ENCODE measurements around the gene HYLS1. TPM values are rescaled to one million over a fixed set of nuclear protein-coding genes. Genes with fewer than 3 reads are reported as not detected.

HYLS1 gene
- total RNA-seq, 5 donors from 2014 or later (not counting 1 experiment from before 2014, with no cell fraction given): 2.8 to 7.4 (median 6.9) TPM

GRCh38 chr11:125869521-125869920, 17.9 kb upstream of the HYLS1 start:
- H3K36me3 Mint-ChIP-seq: no peaks in the 10 kb centered on the region
- no peak overlapping the region for H3K4me3 ChIP-seq (ENCODE audit: control insufficient read depth in 1 of 2, extremely low read depth in 1 of 2, low read length in 1 of 2)
- WGBS (ENCODE audit: insufficient coverage): no CpG with 5 or more reads among the region's 2 CpGs
- no peak overlapping the region for H3K27ac Mint-ChIP-seq
- DNase-seq (no peak), ATAC-seq (replicated peaks in 1 of 4) (no peak)
- H3K27me3 Mint-ChIP-seq: peaks cover 2 to 3% of the 10 kb centered on the region in 2 donors
- no peak overlapping the region for H3K27ac ChIP-seq (ENCODE audit: low read length)
- no peaks in the 10 kb centered on the region for H3K4me1 ChIP-seq (ENCODE audit: control insufficient read depth in 1 of 2, extremely low read depth in 1 of 2, insufficient read depth in 2 of 2, low read length in 2 of 2)
- POLR2A ChIA-PET: no interaction called here
- H3K4me1 Mint-ChIP-seq: peaks cover 0 to 2% (median 0%) of the 10 kb centered on the region in 3 donors
- H3K4me3 Mint-ChIP-seq: no peak overlapping the region
- peaks cover 0 to 9% of the 10 kb centered on the region in 2 experiments for H3K27me3 ChIP-seq (replicated peaks in 1 of 2; ENCODE audit: control insufficient read depth in 2 of 2, extremely low read depth in 1 of 2, insufficient read depth in 2 of 2, low read length in 1 of 2)
- CTCF ChIA-PET: no interaction called here
- no peaks in the 10 kb centered on the region for H3K36me3 ChIP-seq (ENCODE audit: control insufficient read depth in 2 of 2, extremely low read depth in 1 of 2, insufficient read depth in 1 of 2, low read length in 1 of 2)
- no peaks in the 10 kb centered on the region for H3K9me3 Mint-ChIP-seq
- no peaks in the 10 kb centered on the region for H3K9me3 ChIP-seq

- no peak overlapping the region for H3K27ac Mint-ChIP-seq
Observed at GRCh38 chr11:125871391-125872137, 15.9 kb upstream of the HYLS1 start.

DNA sequence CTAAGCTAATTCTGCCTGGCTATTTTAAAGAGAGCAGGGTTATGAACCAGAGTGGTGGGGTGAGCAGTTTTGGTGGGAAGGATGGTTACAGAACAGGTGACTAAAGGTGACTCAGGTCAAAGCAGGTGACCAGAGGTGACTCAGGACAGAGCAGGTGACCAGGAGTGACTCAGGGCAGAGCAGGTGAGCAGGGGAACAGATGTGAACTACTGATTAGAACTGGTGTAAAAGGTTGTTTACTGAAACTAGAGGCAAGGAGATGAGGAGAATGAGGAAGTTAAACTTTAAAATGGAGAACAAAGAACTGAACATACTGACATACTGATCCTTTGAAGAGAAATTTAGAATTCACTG, 15.4 kb upstream of the HYLS1 start:
- Mint-ChIP-seq H3K4me3 (no peak overlapping the region), H3K36me3 (no peaks in the 10 kb centered on the region), H3K27ac (no peak overlapping the region), H3K9me3 (no peaks in the 10 kb centered on the region), H3K4me1 (peaks cover 0 to 4% (median 0%) of the 10 kb centered on the region in 3 donors), H3K27me3 (peaks cover 0 to 2% of the 10 kb centered on the region in 2 donors)
- ATAC-seq (replicated peaks in 1 of 4): no peak
- no peak overlapping the region for H3K27ac ChIP-seq (ENCODE audit: low read length)
- no peaks in the 10 kb centered on the region for H3K4me1 ChIP-seq (ENCODE audit: control insufficient read depth in 1 of 2, extremely low read depth in 1 of 2, insufficient read depth in 2 of 2, low read length in 2 of 2)
- H3K36me3 ChIP-seq (ENCODE audit: control insufficient read depth in 2 of 2, extremely low read depth in 1 of 2, insufficient read depth in 1 of 2, low read length in 1 of 2): no peaks in the 10 kb centered on the region
- CTCF ChIA-PET: no interaction called here
- no peak overlapping the region for H3K4me3 ChIP-seq (ENCODE audit: control insufficient read depth in 1 of 2, extremely low read depth in 1 of 2, low read length in 1 of 2)
- peaks cover 0 to 9% of the 10 kb centered on the region in 2 experiments for H3K27me3 ChIP-seq (replicated peaks in 1 of 2; ENCODE audit: control insufficient read depth in 2 of 2, extremely low read depth in 1 of 2, insufficient read depth in 2 of 2, low read length in 1 of 2)
- POLR2A ChIA-PET: no interaction called here
- no peak for DNase-seq
- H3K9me3 ChIP-seq: no peaks in the 10 kb centered on the region

More at GRCh38 chr11:125871391-125872137, 15.9 kb upstream of the HYLS1 start:
- ATAC-seq (replicated peaks in 1 of 4) (no peak), DNase-seq (peak in 10 of 35 experiments; percentile 4 to 41 (median 8))
- no peaks in the 10 kb centered on the region for H3K36me3 ChIP-seq (ENCODE audit: control insufficient read depth in 2 of 2, extremely low read depth in 1 of 2, insufficient read depth in 1 of 2, low read length in 1 of 2)
- no peaks in the 10 kb centered on the region for H3K9me3 ChIP-seq
- no peaks in the 10 kb centered on the region for H3K4me1 ChIP-seq (ENCODE audit: control insufficient read depth in 1 of 2, extremely low read depth in 1 of 2, insufficient read depth in 2 of 2, low read length in 2 of 2)
- WGBS (ENCODE audit: insufficient coverage): 79% methylated on average over 6 of the region's 10 CpGs
- peaks cover 0 to 2% of the 10 kb centered on the region in 2 donors for H3K27me3 Mint-ChIP-seq
- H3K27ac ChIP-seq (ENCODE audit: low read length): no peak overlapping the region
- H3K27me3 ChIP-seq (replicated peaks in 1 of 2; ENCODE audit: control insufficient read depth in 2 of 2, extremely low read depth in 1 of 2, insufficient read depth in 2 of 2, low read length in 1 of 2): peaks cover 0 to 9% of the 10 kb centered on the region in 2 experiments
- CTCF ChIA-PET: no interaction called here
- peaks cover 0 to 4% (median 0%) of the 10 kb centered on the region in 3 donors for H3K4me1 Mint-ChIP-seq
- POLR2A ChIA-PET: no interaction called here
- no peaks in the 10 kb centered on the region for H3K36me3 Mint-ChIP-seq
- no peak overlapping the region for H3K4me3 Mint-ChIP-seq
- no peak overlapping the region for H3K4me3 ChIP-seq (ENCODE audit: control insufficient read depth in 1 of 2, extremely low read depth in 1 of 2, low read length in 1 of 2)
- H3K9me3 Mint-ChIP-seq: no peaks in the 10 kb centered on the region

DNA sequence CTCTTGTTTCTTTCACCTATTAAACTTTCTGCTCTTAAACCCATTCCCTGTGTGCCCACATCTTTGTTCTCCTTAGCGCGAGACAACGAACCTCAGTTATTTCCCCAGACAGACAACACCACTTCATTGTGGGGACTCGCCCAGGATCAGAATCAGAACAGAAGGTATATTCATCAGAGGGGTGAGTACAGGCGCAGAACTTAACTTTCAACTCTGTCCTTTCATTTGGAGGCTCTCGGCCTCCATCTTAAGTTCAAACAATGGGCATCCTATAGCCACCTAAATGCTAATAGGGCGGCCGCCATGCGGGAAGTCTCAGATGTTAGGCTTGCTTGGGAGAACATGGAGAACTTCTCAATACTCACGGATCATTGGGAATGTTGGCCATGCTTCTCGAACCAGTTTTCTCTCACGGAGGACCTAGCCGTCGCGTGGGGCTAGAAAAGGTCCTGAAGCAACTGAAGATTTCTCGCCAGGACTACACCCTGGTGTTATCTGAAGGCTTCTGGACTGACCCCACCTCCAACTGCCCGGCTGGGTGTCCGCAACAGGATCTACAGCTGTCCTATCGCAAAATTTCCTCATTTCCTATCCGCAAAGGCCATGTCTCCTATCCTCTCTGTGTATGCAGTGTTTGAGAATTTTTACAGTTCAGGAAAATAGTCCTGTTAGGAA, 13.4 kb upstream of the HYLS1 start:
- DNase-seq (no peak), ATAC-seq (replicated peaks in 1 of 4) (no peak)
- Mint-ChIP-seq H3K4me1 (peaks cover 0 to 4% (median 0%) of the 10 kb centered on the region in 3 donors), H3K4me3 (no peak overlapping the region), H3K27me3 (peaks cover 0 to 4% of the 10 kb centered on the region in 2 donors), H3K27ac (no peak overlapping the region), H3K9me3 (no peaks in the 10 kb centered on the region), H3K36me3 (no peaks in the 10 kb centered on the region)
- POLR2A ChIA-PET: no interaction called here
- Histone ChIP-seq H3K27ac (ENCODE audit: low read length) (no peak overlapping the region), H3K4me1 (ENCODE audit: control insufficient read depth in 1 of 2, extremely low read depth in 1 of 2, insufficient read depth in 2 of 2, low read length in 2 of 2) (no peaks in the 10 kb centered on the region), H3K36me3 (ENCODE audit: control insufficient read depth in 2 of 2, extremely low read depth in 1 of 2, insufficient read depth in 1 of 2, low read length in 1 of 2) (no peaks in the 10 kb centered on the region), H3K4me3 (ENCODE audit: control insufficient read depth in 1 of 2, extremely low read depth in 1 of 2, low read length in 1 of 2) (no peak overlapping the region), H3K9me3 (no peaks in the 10 kb centered on the region), H3K27me3 (replicated peaks in 1 of 2; ENCODE audit: control insufficient read depth in 2 of 2, extremely low read depth in 1 of 2, insufficient read depth in 2 of 2, low read length in 1 of 2) (peaks cover 0 to 9% of the 10 kb centered on the region in 2 experiments)
- CTCF ChIA-PET: no interaction called here
- 93% methylated on average over 8 of the region's 20 CpGs for WGBS (ENCODE audit: insufficient coverage)

DNA sequence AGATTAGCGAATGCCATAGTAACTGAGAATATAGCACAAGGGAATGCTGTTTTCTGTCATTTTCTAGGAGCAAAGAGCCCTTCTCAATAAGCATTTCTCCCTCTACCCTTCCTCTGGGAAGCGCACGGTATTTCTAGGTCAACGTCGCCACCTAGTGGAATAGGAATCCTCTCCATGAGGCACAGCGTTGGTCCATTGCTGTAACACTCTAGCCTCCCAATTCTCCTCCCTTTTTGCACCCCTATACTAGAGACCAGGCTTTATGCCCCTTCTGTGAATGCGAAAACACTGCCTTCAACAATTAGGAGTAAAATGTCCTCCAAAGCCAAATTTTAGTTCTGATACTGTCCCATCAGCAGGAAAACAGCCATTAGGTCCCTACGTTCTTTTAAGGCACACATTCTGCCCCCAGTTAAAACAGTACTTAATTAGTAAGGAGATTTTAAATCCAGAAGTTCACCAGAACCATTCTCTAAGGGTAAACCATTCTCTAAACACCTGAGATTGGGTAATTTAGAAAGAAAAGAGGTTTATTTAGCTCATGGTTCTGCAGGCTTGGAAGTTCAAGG, 12.8 kb upstream of the HYLS1 start:
- H3K4me3 Mint-ChIP-seq: no peak overlapping the region
- ChIA-PET CTCF (no interaction called here), POLR2A (no interaction called here)
- no peak overlapping the region for H3K27ac Mint-ChIP-seq
- Histone ChIP-seq H3K36me3 (ENCODE audit: control insufficient read depth in 2 of 2, extremely low read depth in 1 of 2, insufficient read depth in 1 of 2, low read length in 1 of 2) (no peaks in the 10 kb centered on the region), H3K27me3 (replicated peaks in 1 of 2; ENCODE audit: control insufficient read depth in 2 of 2, extremely low read depth in 1 of 2, insufficient read depth in 2 of 2, low read length in 1 of 2) (peaks cover 0 to 9% of the 10 kb centered on the region in 2 experiments), H3K4me1 (ENCODE audit: control insufficient read depth in 1 of 2, extremely low read depth in 1 of 2, insufficient read depth in 2 of 2, low read length in 2 of 2) (no peaks in the 10 kb centered on the region), H3K9me3 (no peaks in the 10 kb centered on the region), H3K27ac (ENCODE audit: low read length) (no peak overlapping the region), H3K4me3 (ENCODE audit: control insufficient read depth in 1 of 2, extremely low read depth in 1 of 2, low read length in 1 of 2) (no peak overlapping the region)
- peak in 18 of 35 experiments; percentile 4 to 66 (median 20) for DNase-seq
- ATAC-seq (replicated peaks in 1 of 4): peak; percentile 55 to 73 (median 64)
- peaks cover 0 to 4% (median 0%) of the 10 kb centered on the region in 3 donors for H3K4me1 Mint-ChIP-seq
- WGBS (ENCODE audit: insufficient coverage): 8% methylated on average over 6 of the region's 8 CpGs
- H3K27me3 Mint-ChIP-seq: peaks cover 0 to 2% of the 10 kb centered on the region in 2 donors
- no peaks in the 10 kb centered on the region for H3K9me3 Mint-ChIP-seq
- no peaks in the 10 kb centered on the region for H3K36me3 Mint-ChIP-seq

- Histone ChIP-seq H3K27me3 (replicated peaks in 1 of 2; ENCODE audit: control insufficient read depth in 2 of 2, extremely low read depth in 1 of 2, insufficient read depth in 2 of 2, low read length in 1 of 2) (no peaks in the 10 kb centered on the region), H3K4me3 (ENCODE audit: control insufficient read depth in 1 of 2, extremely low read depth in 1 of 2, low read length in 1 of 2) (no peak overlapping the region), H3K36me3 (ENCODE audit: control insufficient read depth in 2 of 2, extremely low read depth in 1 of 2, insufficient read depth in 1 of 2, low read length in 1 of 2) (no peaks in the 10 kb centered on the region), H3K27ac (ENCODE audit: low read length) (no peak overlapping the region), H3K4me1 (ENCODE audit: control insufficient read depth in 1 of 2, extremely low read depth in 1 of 2, insufficient read depth in 2 of 2, low read length in 2 of 2) (no peaks in the 10 kb centered on the region), H3K9me3 (no peaks in the 10 kb centered on the region)
- Mint-ChIP-seq H3K4me3 (no peak overlapping the region), H3K27me3 (peaks cover 0 to 2% of the 10 kb centered on the region in 2 donors), H3K9me3 (no peaks in the 10 kb centered on the region), H3K27ac (no peak overlapping the region), H3K4me1 (peaks cover 0 to 2% (median 2%) of the 10 kb centered on the region in 3 donors), H3K36me3 (no peaks in the 10 kb centered on the region)
- ATAC-seq (replicated peaks in 1 of 4): no peak
- no peak for DNase-seq
- CTCF ChIA-PET: interaction anchor here (0.7 kb wide), 2 partner anchors 256 to 395 kb away, joined by 4 to 5 read pairs; partner anchors contain the start of gene CHEK1 (in 1 of the 2)
- WGBS (ENCODE audit: insufficient coverage): 83% methylated on average over 1 of the region's 1 CpG
- POLR2A ChIA-PET: no interaction called here
Observed at GRCh38 chr11:125881291-125881690, 6.2 kb upstream of the HYLS1 start.

Measured in T-cell (primary cell).